NCI-H2227 treated with DMSO at 0.1 percent for 48 hours (cell line): Measurements from ENCODE around the gene TUBA4B.

Experiments
- DNase-seq: peaks from one replicate; lab custom pipeline; 2025; lab: John Stamatoyannopoulos, UW

The TUBA4B gene

DNA sequence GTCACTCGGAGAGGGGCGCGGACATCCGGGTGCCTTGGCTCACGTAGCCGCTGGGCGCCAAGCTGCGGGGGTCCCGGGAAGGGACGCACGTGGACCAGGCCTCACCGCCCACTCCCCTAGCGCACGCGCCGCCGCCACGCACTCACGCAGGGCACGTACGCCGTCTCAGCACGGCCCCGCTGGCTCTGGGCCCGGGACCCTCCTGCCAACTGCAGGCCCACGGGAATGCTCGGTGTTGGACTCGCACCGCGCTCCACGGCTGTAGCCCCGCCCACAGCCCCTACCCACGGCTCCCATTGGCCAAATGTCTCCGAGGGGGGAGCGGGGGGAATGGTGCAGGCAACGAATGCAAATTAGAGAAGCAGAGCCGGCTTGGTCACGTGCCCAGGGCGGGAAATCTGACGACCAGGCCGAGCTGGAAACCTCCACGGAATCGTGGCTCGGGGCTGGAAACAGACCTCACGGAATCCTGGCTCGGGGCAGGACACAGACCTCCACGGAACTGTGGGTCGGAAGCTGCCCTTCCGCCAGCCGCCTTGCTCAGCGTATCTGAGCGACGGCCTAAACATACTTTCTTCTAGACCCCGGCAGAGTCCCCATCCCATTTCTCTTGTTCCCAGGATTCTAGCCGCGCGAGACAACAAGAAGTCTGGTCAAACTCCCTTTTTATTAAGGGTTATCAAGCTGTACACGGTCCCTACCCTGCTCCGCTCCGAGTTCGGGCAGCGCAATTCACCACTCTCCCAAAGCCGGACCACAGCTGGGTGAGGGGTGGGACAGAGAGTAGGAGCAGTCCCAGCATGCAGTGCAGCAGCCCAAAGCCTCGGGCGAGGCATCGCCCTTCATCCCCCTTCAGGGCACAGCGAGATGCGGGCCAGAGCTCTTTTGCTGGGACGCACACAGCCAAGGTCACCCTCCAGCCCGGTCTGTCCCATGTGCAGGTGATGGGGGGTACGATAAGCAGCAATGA, 34.0 kb upstream of the TUBA4B start, which contains the start of gene ABCB6:
ABCB6 (minus strand) TSS at position 227 of the 970 bp plus-strand sequence. CDS start 285 bp downstream, outside the sequence.
- peak; percentile 96 for DNase-seq

GRCh38 chr2:219219784-219220532, 33.1 kb upstream of the TUBA4B start:
- no peak for DNase-seq

DNA sequence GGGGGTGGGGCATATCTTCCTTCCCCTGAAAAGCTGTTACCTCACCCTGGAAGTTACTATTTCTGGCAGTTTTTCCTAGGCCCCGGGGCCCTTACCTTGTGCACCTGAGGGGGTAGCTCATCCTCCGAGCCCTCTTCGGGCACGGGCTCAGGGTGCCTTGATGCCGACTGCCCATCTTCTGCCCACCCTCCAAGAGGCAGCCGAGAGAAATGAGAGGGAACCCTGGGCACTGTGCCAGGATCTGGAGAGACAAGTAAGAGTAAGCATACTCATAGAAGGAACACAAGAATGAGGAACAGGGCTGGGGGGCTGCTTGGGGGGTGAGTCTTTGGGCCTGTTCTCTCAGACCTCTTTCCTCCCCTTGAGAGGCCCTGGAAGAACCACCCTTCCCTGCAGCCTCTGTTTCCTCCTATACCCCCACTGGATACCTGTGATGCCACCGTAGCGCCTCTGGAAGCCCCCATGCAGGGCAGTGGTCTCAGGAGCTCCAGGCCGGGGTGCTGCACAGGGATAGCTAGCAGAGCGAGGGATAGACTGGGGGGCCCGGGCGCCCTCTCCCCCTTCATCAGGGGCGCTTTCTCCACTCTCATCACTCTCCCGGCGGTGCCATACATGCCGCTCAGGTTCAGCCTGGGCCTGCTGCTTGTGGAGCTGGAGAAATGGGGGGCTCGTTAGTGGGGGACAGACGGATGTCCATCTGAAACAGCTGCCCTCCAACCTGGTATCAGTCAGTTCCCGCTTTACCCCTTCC, 32.2 kb upstream of the TUBA4B start:
- no peak for DNase-seq

DNA sequence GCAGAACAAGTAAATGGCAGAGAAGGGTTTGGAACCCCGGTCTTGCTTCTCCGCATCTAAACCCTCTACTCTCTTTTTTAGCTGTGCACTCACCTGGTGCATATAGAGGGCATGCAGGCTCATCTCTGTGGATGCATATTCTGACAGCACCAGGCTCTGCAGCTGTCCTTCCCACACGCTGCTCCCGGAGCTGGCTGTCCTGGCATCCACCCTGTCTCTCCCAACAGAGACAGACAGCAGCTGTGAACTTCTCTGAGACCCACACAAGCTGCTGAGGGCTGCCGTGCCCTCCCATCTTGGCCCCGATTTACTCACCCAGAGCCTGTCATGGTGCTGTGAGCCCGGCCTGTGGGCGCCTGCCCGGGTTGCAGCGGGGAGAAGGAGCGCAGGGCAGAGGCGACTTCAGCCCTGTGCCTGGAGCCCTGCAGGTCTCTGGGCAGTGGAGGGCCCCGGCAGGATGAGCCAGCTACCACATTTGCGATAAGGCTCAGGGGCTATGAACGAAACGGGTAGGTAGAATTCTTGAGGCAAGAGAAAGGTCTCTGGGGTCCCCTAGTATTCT, 31.0 kb upstream of the TUBA4B start:
- DNase-seq = no peak

DNA sequence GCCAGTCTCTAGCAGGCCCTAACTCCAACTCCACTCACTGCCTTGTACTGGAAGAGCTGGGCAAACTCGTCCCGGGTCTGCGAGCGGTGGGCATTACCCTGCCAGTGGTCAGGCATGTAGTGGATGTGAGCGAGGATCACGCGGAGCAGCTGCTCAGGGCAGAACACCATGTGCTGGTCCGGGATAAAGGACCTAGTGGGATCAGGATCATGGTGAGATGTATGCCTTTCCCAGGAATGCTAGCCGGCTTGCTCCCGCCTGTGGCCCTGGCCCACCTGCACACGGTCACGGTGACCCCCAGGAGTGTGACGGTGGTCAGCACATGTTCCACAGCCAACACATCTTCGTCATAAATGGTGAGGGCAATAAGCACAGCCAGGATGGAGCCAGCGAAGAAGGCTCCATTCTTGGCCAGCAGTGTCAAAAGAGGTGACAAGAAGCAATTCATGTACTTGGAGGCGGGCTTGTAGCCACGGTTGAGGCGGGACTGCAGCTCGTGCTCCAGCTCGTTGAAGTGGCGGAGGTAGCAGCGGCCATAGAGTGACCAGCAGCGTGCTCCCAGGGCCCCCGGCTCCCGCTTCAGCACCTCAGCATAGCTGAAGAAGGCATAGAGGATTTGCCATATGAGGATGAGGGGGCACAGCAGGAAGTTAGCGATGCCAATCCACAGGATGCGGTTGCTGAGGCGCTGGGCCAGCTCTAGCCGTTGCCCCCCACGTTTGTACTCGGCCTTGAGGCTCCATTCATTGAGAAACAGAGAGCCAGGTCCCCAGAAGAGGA, 29.0 kb upstream of the TUBA4B start:
- DNase-seq = no peak

GRCh38 chr2:219225350-219225749, 27.7 kb upstream of the TUBA4B start:
- DNase-seq = no peak

GRCh38 chr2:219228041-219228910, 24.8 kb upstream of the TUBA4B start:
- DNase-seq = no peak

GRCh38 chr2:219228911-219229304, 24.1 kb upstream of the TUBA4B start:
- no peak for DNase-seq

- DNase-seq = peak; percentile 98
These were observed 23.6 kb upstream of the TUBA4B start, which contains the start of the genes ANKZF1 and ATG9A for GRCh38 chr2:219229305-219230058. Gene ANKZF1 (plus strand): TSS chr2:219229806. CDS start chr2:219230258, 452 bp downstream. Gene ATG9A (minus strand): TSS chr2:219229636. CDS start chr2:219228024, 1,612 bp downstream.

GRCh38 chr2:219230059-219230540, 22.9 kb upstream of the TUBA4B start:
- DNase-seq = no peak

DNA sequence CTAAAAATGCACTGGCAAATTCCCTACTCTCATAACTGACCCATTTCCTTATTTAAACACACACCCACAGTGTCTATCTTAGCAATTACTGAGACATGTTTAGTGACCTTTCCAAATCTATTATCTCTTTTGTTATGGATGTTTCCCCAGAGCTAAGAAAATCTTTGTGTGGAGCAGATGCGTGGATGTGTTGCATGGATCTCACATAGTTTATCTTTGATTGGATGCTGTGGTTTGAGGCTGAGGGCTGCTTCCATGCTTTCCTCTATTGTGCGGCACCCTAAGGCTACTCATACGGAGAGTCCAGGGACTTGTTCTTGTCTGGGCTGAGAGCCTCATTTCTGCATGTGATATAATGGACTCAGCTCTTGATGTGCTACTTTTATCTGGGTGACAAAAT, 18.7 kb upstream of the TUBA4B start:
- no peak for DNase-seq

- no peak for DNase-seq
These were observed 9.7 kb upstream of the TUBA4B start for GRCh38 chr2:219243291-219243761.

- DNase-seq = no peak
These were observed 8.3 kb upstream of the TUBA4B start for GRCh38 chr2:219244789-219245147.

- DNase-seq = peak; percentile 82
These were observed 7.7 kb upstream of the TUBA4B start, which contains the start of the genes GLB1L and STK16 for GRCh38 chr2:219245148-219245898. Gene GLB1L (minus strand): TSS chr2:219245444. CDS start chr2:219243573, 1,871 bp downstream. Gene STK16 (plus strand): TSS chr2:219245479. CDS start chr2:219246000, 521 bp downstream.

GRCh38 chr2:219245899-219246230, 7.2 kb upstream of the TUBA4B start:
- no peak for DNase-seq

DNA sequence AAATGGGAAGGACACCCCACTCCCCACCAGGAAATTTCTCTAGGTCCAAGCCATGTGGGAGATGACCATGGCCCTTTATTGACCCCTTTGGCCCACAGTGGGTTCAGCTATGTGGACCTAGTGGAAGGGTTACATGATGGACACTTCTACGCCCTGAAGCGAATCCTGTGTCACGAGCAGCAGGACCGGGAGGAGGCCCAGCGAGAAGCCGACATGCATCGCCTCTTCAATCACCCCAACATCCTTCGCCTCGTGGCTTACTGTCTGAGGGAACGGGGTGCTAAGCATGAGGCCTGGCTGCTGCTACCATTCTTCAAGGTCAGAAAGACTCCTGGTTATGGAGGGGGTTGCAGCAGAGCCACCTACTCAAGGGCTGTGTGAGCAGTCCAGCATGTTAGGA, 6.5 kb upstream of the TUBA4B start:
- DNase-seq = no peak

- no peak for DNase-seq
These were observed 5.1 kb upstream of the TUBA4B start for GRCh38 chr2:219247678-219248642.
